ENCODE data around the gene LRRC4C.

The LRRC4C gene

GRCh38 chr11:41282395-41282794, 177.1 kb downstream of the LRRC4C start:
- H2AK5ac ChIP-seq (ENCODE audit: low read length): no peak overlapping the region
- no peak overlapping the region for H4K91ac ChIP-seq (ENCODE audit: low read depth, low read length)
- no CpG with 5 or more reads among the region's 5 CpGs for WGBS (ENCODE audit: extremely low coverage, insufficient coverage, insufficient read length)
- H3K4me3 ChIP-seq (ENCODE audit: low read depth, low read length): no peak overlapping the region
- H3K36me3 ChIP-seq (ENCODE audit: control insufficient read depth in 1 of 2, insufficient read depth in 2 of 2, low read length in 2 of 2): no peaks in the 10 kb centered on the region
- H3K4me1 ChIP-seq (ENCODE audit: control insufficient read depth in 1 of 2, insufficient read depth in 2 of 2, low read length in 2 of 2): no peaks in the 10 kb centered on the region
- no peaks in the 10 kb centered on the region for H3K9me3 ChIP-seq (ENCODE audit: insufficient read depth, low read depth, low read length)
- H3K14ac ChIP-seq (ENCODE audit: low read length): no peak overlapping the region
- no peak overlapping the region for H4K8ac ChIP-seq (ENCODE audit: low read depth, low read length)
- H3K79me2 ChIP-seq (ENCODE audit: control insufficient read depth, insufficient read depth, low read length, poor library complexity): no peaks in the 10 kb centered on the region
- no peaks in the 10 kb centered on the region for H3K27me3 ChIP-seq (ENCODE audit: insufficient read depth, low read length)
- DNase-seq: no peak
- no peak overlapping the region for H3K27ac ChIP-seq (ENCODE audit: low read depth, low read length)
- H3K23ac ChIP-seq (ENCODE audit: low read length): no peak overlapping the region
- H2BK5ac ChIP-seq (ENCODE audit: low read depth, low read length, poor library complexity): no peak overlapping the region
- no peak overlapping the region for H4K12ac ChIP-seq (ENCODE audit: low read depth, low read length)
- no peak overlapping the region for H2BK12ac ChIP-seq (ENCODE audit: low read length)
- H3K4me2 ChIP-seq (ENCODE audit: low read length): no peak overlapping the region
- H3K4ac ChIP-seq (ENCODE audit: low read depth, low read length): no peak overlapping the region
- no peak overlapping the region for H2BK120ac ChIP-seq (ENCODE audit: insufficient read depth, low read length, poor library complexity)
- no peak overlapping the region for H2AFZ ChIP-seq (ENCODE audit: insufficient read depth, low read length, poor library complexity)
- no peak overlapping the region for H3K9ac ChIP-seq (ENCODE audit: low read length)
- H3K79me1 ChIP-seq (ENCODE audit: low read length): no peaks in the 10 kb centered on the region
- no peak overlapping the region for H3K18ac ChIP-seq (ENCODE audit: low read length)

- Histone ChIP-seq H3K4me1 (ENCODE audit: control insufficient read depth in 1 of 2, insufficient read depth in 2 of 2, low read length in 2 of 2) (no peaks in the 10 kb centered on the region), H4K8ac (ENCODE audit: low read depth, low read length) (no peak overlapping the region), H2BK120ac (ENCODE audit: insufficient read depth, low read length, poor library complexity) (no peak overlapping the region), H3K36me3 (ENCODE audit: control insufficient read depth in 1 of 2, insufficient read depth in 2 of 2, low read length in 2 of 2) (no peaks in the 10 kb centered on the region), H3K14ac (ENCODE audit: low read length) (no peak overlapping the region), H2BK12ac (ENCODE audit: low read length) (no peak overlapping the region), H3K4me3 (ENCODE audit: low read depth, low read length) (no peak overlapping the region), H3K27ac (ENCODE audit: low read depth, low read length) (no peak overlapping the region), H4K91ac (ENCODE audit: low read depth, low read length) (no peak overlapping the region), H3K27me3 (ENCODE audit: insufficient read depth, low read length) (no peaks in the 10 kb centered on the region), H3K18ac (ENCODE audit: low read length) (no peak overlapping the region), H4K12ac (ENCODE audit: low read depth, low read length) (no peak overlapping the region), H2BK5ac (ENCODE audit: low read depth, low read length, poor library complexity) (no peak overlapping the region), H3K79me1 (ENCODE audit: low read length) (no peaks in the 10 kb centered on the region), H3K4ac (ENCODE audit: low read depth, low read length) (no peak overlapping the region), H2AK5ac (ENCODE audit: low read length) (no peak overlapping the region), H3K9me3 (ENCODE audit: insufficient read depth, low read depth, low read length) (no peaks in the 10 kb centered on the region), H3K4me2 (ENCODE audit: low read length) (no peak overlapping the region), H3K9ac (ENCODE audit: low read length) (no peak overlapping the region), H3K79me2 (ENCODE audit: control insufficient read depth, insufficient read depth, low read length, poor library complexity) (no peaks in the 10 kb centered on the region), H2AFZ (ENCODE audit: insufficient read depth, low read length, poor library complexity) (no peak overlapping the region), H3K23ac (ENCODE audit: low read length) (no peak overlapping the region)
- DNase-seq: peak in 1 of 2 donors; percentile 2
- WGBS (ENCODE audit: extremely low coverage, insufficient coverage, insufficient read length): no CpG with 5 or more reads among the region's 7 CpGs
These were observed 178.2 kb downstream of the LRRC4C start for GRCh38 chr11:41281131-41281742.

- Histone ChIP-seq H3K18ac (ENCODE audit: low read length) (no peak overlapping the region), H2BK12ac (ENCODE audit: low read length) (no peak overlapping the region), H3K79me1 (ENCODE audit: low read length) (no peaks in the 10 kb centered on the region), H3K4me1 (ENCODE audit: control insufficient read depth in 1 of 2, insufficient read depth in 2 of 2, low read length in 2 of 2) (no peaks in the 10 kb centered on the region), H2AFZ (ENCODE audit: insufficient read depth, low read length, poor library complexity) (no peak overlapping the region), H3K79me2 (ENCODE audit: control insufficient read depth, insufficient read depth, low read length, poor library complexity) (no peaks in the 10 kb centered on the region), H2BK120ac (ENCODE audit: insufficient read depth, low read length, poor library complexity) (no peak overlapping the region), H2AK5ac (ENCODE audit: low read length) (no peak overlapping the region), H3K9ac (ENCODE audit: low read length) (no peak overlapping the region), H4K91ac (ENCODE audit: low read depth, low read length) (no peak overlapping the region), H3K4ac (ENCODE audit: low read depth, low read length) (no peak overlapping the region), H3K36me3 (ENCODE audit: control insufficient read depth in 1 of 2, insufficient read depth in 2 of 2, low read length in 2 of 2) (no peaks in the 10 kb centered on the region), H3K4me3 (ENCODE audit: low read depth, low read length) (no peak overlapping the region), H3K9me3 (ENCODE audit: insufficient read depth, low read depth, low read length) (no peaks in the 10 kb centered on the region), H3K23ac (ENCODE audit: low read length) (no peak overlapping the region), H3K14ac (ENCODE audit: low read length) (no peak overlapping the region), H4K8ac (ENCODE audit: low read depth, low read length) (no peak overlapping the region), H3K27me3 (ENCODE audit: insufficient read depth, low read length) (no peaks in the 10 kb centered on the region), H3K4me2 (ENCODE audit: low read length) (no peak overlapping the region), H3K27ac (ENCODE audit: low read depth, low read length) (no peak overlapping the region), H4K12ac (ENCODE audit: low read depth, low read length) (no peak overlapping the region), H2BK5ac (ENCODE audit: low read depth, low read length, poor library complexity) (no peak overlapping the region)
- DNase-seq: no peak
- WGBS (ENCODE audit: extremely low coverage, insufficient coverage, insufficient read length): no CpG with 5 or more reads among the region's 8 CpGs
These were observed 184.6 kb downstream of the LRRC4C start for GRCh38 chr11:41274831-41275230.

- Histone ChIP-seq H4K12ac (ENCODE audit: low read depth, low read length) (no peak overlapping the region), H3K4ac (ENCODE audit: low read depth, low read length) (no peak overlapping the region), H4K8ac (ENCODE audit: low read depth, low read length) (no peak overlapping the region), H3K18ac (ENCODE audit: low read length) (no peak overlapping the region), H3K4me1 (ENCODE audit: control insufficient read depth in 1 of 2, insufficient read depth in 2 of 2, low read length in 2 of 2) (no peaks in the 10 kb centered on the region), H3K79me2 (ENCODE audit: control insufficient read depth, insufficient read depth, low read length, poor library complexity) (no peaks in the 10 kb centered on the region), H3K27ac (ENCODE audit: low read depth, low read length) (no peak overlapping the region), H3K4me2 (ENCODE audit: low read length) (no peak overlapping the region), H3K23ac (ENCODE audit: low read length) (no peak overlapping the region), H3K27me3 (ENCODE audit: insufficient read depth, low read length) (no peaks in the 10 kb centered on the region), H2AFZ (ENCODE audit: insufficient read depth, low read length, poor library complexity) (no peak overlapping the region), H2AK5ac (ENCODE audit: low read length) (no peak overlapping the region), H3K9ac (ENCODE audit: low read length) (no peak overlapping the region), H3K4me3 (ENCODE audit: low read depth, low read length) (no peak overlapping the region), H3K79me1 (ENCODE audit: low read length) (no peaks in the 10 kb centered on the region), H3K9me3 (ENCODE audit: insufficient read depth, low read depth, low read length) (no peaks in the 10 kb centered on the region), H2BK5ac (ENCODE audit: low read depth, low read length, poor library complexity) (no peak overlapping the region), H2BK120ac (ENCODE audit: insufficient read depth, low read length, poor library complexity) (no peak overlapping the region), H3K36me3 (ENCODE audit: control insufficient read depth in 1 of 2, insufficient read depth in 2 of 2, low read length in 2 of 2) (no peaks in the 10 kb centered on the region), H2BK12ac (ENCODE audit: low read length) (no peak overlapping the region), H4K91ac (ENCODE audit: low read depth, low read length) (no peak overlapping the region), H3K14ac (ENCODE audit: low read length) (no peak overlapping the region)
- no peak for DNase-seq
- no CpG with 5 or more reads among the region's 3 CpGs for WGBS (ENCODE audit: extremely low coverage, insufficient coverage, insufficient read length)
These were observed 185.5 kb downstream of the LRRC4C start for GRCh38 chr11:41273908-41274307.
